Loucy (cell line): ENCODE measurements around the gene NDUFAF8.

Source experiments
- H2AFZ ChIP-seq: fragments of 200-600 bp; sonication (generic); 2 replicates; pipeline ENCODE4 v1.6.0; 2016; ENCODE audit warnings: antibody characterized with exemption, mild to moderate bottlenecking, low read length, moderate library complexity
- H3F3A ChIP-seq: fragments of 200-600 bp; 2 replicates; pipeline ENCODE4 v1.6.0; 2016; ENCODE audit warnings: antibody characterized with exemption, low read depth, mild to moderate bottlenecking
- H3K27me3 ChIP-seq: fragments of 200-600 bp; sonication (generic); 2 replicates; pipeline ENCODE4 v1.6.1; 2014; ENCODE audit warnings: low read length, mild to moderate bottlenecking; ENCODE audit not compliant: insufficient read depth, poor library complexity, severe bottlenecking
- H3K36me3 ChIP-seq: fragments of 200-600 bp; sonication (generic); 2 replicates; pipeline ENCODE4 v1.6.1; 2016; ENCODE audit warnings: low read length; ENCODE audit not compliant: insufficient read depth
- H3K4me1 ChIP-seq: fragments of 200-600 bp; sonication (generic); 2 replicates; pipeline ENCODE4 v1.5.1; 2014; ENCODE audit warnings: low read length, mild to moderate bottlenecking; ENCODE audit not compliant: insufficient read depth, poor library complexity, severe bottlenecking
- H3K4me2 ChIP-seq: fragments of 200-600 bp; sonication (generic); 2 replicates; pipeline ENCODE4 v1.6.0; 2014; ENCODE audit warnings: antibody characterized with exemption, low read length, low read depth, mild to moderate bottlenecking; ENCODE audit not compliant: poor library complexity, severe bottlenecking
- H3K4me3 ChIP-seq: fragments of 200-600 bp; sonication (generic); 2 replicates; pipeline ENCODE4 v1.5.1; 2014; ENCODE audit warnings: low read length, mild to moderate bottlenecking, mixed read lengths; ENCODE audit not compliant: poor library complexity, severe bottlenecking
- H3K79me2 ChIP-seq: fragments of 200-600 bp; sonication (generic); 2 replicates; pipeline ENCODE4 v1.6.1; 2014; ENCODE audit warnings: low read length; ENCODE audit not compliant: insufficient read depth
- H3K9ac ChIP-seq: fragments of 200-600 bp; sonication (generic); 2 replicates; pipeline ENCODE4 v1.6.0; 2014; ENCODE audit warnings: mild to moderate bottlenecking, low read depth, low read length, moderate library complexity; ENCODE audit not compliant: poor library complexity, severe bottlenecking
- H3K9me2 ChIP-seq: fragments of 200-600 bp; sonication (generic); replicated peaks from 2 replicates; pipeline ENCODE4 v1.6.1; 2016; ENCODE audit warnings: low read depth, low read length, mixed read lengths
- H3K9me3 ChIP-seq: fragments of 200-600 bp; sonication (generic); 2 replicates; pipeline ENCODE4 v1.6.1; 2014; ENCODE audit warnings: mild to moderate bottlenecking, antibody characterized with exemption, low read length, low read depth; ENCODE audit not compliant: insufficient read depth
- H4K20me1 ChIP-seq: fragments of 200-600 bp; sonication (generic); 2 replicates; pipeline ENCODE4 v1.6.0; 2014; ENCODE audit warnings: antibody characterized with exemption, low read length, mild to moderate bottlenecking; ENCODE audit not compliant: insufficient read depth, poor library complexity, severe bottlenecking
- EZH2phosphoT487 ChIP-seq: fragments of 200-600 bp; IDR thresholded peaks from 2 replicates; pipeline ENCODE4 v1.6.1; 2018; ENCODE audit warnings: antibody characterized with exemption, mild to moderate bottlenecking, moderate library complexity, borderline replicate concordance
- TF ChIP-seq, protein P1 (sequence below): fragments of 200-600 bp; sonication (generic); conservative IDR thresholded peaks from 2 replicates; pipeline ENCODE4 v1.5.1; 2014; ENCODE audit warnings: mild to moderate bottlenecking, antibody characterized with exemption, low read length

The NDUFAF8 gene

DNA sequence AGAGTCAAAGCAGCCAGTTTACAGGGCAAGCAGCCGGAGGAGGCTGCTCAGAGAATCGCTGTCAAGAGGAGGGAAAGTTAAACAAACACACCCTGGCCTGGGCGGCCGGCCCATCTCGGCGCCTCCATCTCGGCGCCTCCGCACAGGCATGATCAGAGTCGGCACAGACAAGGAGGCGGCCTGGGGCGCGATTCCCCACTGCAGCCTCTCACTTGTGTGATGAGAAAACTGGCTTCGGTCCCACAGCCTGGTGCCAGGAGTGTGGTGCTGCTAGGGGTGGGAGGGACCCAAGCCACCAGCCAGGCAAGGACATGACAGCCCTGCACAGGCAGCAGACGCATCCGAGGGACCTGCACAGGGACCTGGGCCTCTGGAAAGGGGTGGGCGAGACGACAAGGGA lies 38.3 kb downstream of the NDUFAF8 start:
- Histone ChIP-seq H3K9me3 (no peaks in the 10 kb centered on the region), H3K79me2 (peaks cover 10% of the 10 kb centered on the region; the same call in 1 of the 2 replicates), H3K9me2 (no peaks in the 10 kb centered on the region), H3K4me3 (no peak overlapping the region), H3K36me3 (peaks cover 32% of the 10 kb centered on the region; the same call in 1 of the 2 replicates), H3K9ac (no peak overlapping the region), H2AFZ (no peak overlapping the region), H4K20me1 (no peaks in the 10 kb centered on the region), H3K27me3 (no peaks in the 10 kb centered on the region), H3K4me2 (no peak overlapping the region), H3K4me1 (peaks cover 14% of the 10 kb centered on the region), H3F3A (peaks cover 6% of the 10 kb centered on the region; the same call in 1 of the 2 replicates)
- TF ChIP-seq, protein P1, sequence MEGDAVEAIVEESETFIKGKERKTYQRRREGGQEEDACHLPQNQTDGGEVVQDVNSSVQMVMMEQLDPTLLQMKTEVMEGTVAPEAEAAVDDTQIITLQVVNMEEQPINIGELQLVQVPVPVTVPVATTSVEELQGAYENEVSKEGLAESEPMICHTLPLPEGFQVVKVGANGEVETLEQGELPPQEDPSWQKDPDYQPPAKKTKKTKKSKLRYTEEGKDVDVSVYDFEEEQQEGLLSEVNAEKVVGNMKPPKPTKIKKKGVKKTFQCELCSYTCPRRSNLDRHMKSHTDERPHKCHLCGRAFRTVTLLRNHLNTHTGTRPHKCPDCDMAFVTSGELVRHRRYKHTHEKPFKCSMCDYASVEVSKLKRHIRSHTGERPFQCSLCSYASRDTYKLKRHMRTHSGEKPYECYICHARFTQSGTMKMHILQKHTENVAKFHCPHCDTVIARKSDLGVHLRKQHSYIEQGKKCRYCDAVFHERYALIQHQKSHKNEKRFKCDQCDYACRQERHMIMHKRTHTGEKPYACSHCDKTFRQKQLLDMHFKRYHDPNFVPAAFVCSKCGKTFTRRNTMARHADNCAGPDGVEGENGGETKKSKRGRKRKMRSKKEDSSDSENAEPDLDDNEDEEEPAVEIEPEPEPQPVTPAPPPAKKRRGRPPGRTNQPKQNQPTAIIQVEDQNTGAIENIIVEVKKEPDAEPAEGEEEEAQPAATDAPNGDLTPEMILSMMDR, result no peak
- TF ChIP-seq EZH2phosphoT487, result no peak

DNA sequence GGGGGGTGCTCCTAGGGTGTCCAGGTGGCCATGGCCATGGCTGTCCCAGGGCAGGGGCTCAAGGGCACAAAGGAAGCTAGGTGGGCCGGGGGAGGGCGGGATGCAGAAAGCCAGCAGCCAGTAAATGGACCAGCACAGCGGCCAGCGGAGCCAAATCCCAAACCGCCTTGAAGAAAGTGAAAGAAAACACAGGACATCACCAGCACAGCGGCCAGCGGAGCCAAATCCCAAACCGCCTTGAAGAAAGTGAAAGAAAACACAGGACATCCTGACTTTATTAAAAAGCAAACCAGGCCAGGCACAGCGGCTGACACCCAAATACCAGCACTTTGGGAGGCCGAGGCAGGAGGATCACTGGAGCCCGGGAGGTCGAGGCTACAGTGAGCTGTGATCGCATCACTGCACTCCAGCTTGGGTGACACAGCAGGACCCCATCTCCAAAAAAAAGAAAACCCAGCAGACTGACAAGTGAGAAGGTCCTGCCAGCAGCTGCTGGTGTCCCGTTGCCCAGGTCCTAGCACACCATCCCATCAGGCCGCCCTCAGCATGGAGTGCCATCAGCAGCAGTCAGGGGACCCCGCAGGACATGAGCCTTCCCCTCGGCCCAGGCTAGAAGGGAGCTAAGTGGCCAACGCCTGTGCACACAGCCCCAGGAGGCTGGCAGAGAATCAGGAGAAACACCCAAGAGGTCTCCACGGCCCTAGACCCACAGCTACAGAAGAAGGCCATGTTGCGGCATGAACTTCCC lies 39.0 kb downstream of the NDUFAF8 start:
- H3K36me3 ChIP-seq, result peaks cover 32% of the 10 kb centered on the region; the same call in 1 of the 2 replicates
- no peaks in the 10 kb centered on the region for H3K9me3 ChIP-seq
- peaks cover 7% of the 10 kb centered on the region for H3K4me1 ChIP-seq
- no peaks in the 10 kb centered on the region for H3K27me3 ChIP-seq
- no peak overlapping the region for H3K4me2 ChIP-seq
- no peak overlapping the region for H3K4me3 ChIP-seq
- H4K20me1 ChIP-seq, result no peaks in the 10 kb centered on the region
- TF ChIP-seq, protein P1, result no peak
- no peak for TF ChIP-seq EZH2phosphoT487
- peaks cover 16% of the 10 kb centered on the region; the same call in 1 of the 2 replicates for H3K79me2 ChIP-seq
- no peak overlapping the region for H3K9ac ChIP-seq
- no peaks in the 10 kb centered on the region for H3K9me2 ChIP-seq
- H2AFZ ChIP-seq, result no peak overlapping the region
- H3F3A ChIP-seq, result peaks cover 2% of the 10 kb centered on the region; the same call in 1 of the 2 replicates

DNA sequence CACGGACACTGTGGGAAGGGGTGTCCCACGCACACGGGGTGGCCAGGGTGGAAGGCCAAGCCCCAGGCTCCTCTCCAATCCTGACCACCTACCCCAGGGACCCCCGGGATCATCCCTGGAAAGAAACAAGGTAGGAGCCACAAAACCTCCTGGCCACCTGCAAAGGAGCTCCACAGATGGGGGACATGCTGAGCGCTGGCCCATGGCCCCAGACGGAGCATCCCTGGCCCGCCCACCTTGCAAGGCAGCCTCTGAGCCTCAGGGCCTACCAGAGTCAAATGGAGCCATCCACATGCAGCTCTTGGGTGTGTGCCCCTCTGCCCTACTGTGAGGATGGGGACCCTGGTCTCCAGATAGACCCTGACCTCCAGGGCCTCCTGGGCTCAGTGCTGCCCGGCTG lies 39.7 kb downstream of the NDUFAF8 start:
- Histone ChIP-seq H3K9ac (no peak overlapping the region), H3K9me2 (no peaks in the 10 kb centered on the region), H3K79me2 (peaks cover 22% of the 10 kb centered on the region; the same call in 1 of the 2 replicates), H3K27me3 (no peaks in the 10 kb centered on the region), H2AFZ (no peak overlapping the region), H3K9me3 (no peaks in the 10 kb centered on the region), H3K36me3 (peaks cover 32% of the 10 kb centered on the region; the same call in 1 of the 2 replicates), H3K4me2 (no peak overlapping the region), H3K4me3 (no peak overlapping the region), H3F3A (no peaks in the 10 kb centered on the region), H4K20me1 (no peaks in the 10 kb centered on the region), H3K4me1 (peaks cover under 1% of the 10 kb centered on the region)
- no peak for TF ChIP-seq EZH2phosphoT487
- TF ChIP-seq, protein P1, result no peak
